Liver (tissue), 9 donors: ENCODE results near the gene EHMT1. TPM values are rescaled to one million over a fixed set of nuclear protein-coding genes. Genes with fewer than 3 reads are reported as not detected.

Source experiments
- DNase-seq: peaks from one replicate; pipeline ENCODE4 v3.0.0-alpha.2; 2017; ENCODE audit warnings: low spot score
- H3K27ac ChIP-seq, 2 donors: one replicate each; pipeline ENCODE4 v1.7.0; 2013; ENCODE audit warnings: inconsistent platforms in 2 of 2, low read length in 2 of 2, control low read depth in 1 of 2, low read depth in 1 of 2, mild to moderate bottlenecking in 1 of 2
- H3K27me3 ChIP-seq, 4 donors: one replicate each; pipeline versions ENCODE4 v1.6.1 to v1.7.0; 2013; ENCODE audit warnings: low read length in 3 of 4, inconsistent platforms in 1 of 4, mild to moderate bottlenecking in 1 of 4, moderate library complexity in 1 of 4; ENCODE audit not compliant: control insufficient read depth in 4 of 4, insufficient read depth in 4 of 4
- H3K36me3 ChIP-seq, 4 donors: one replicate each; pipeline versions ENCODE4 v1.6.1 to v1.7.0; 2013; ENCODE audit warnings: low read length in 3 of 4, mild to moderate bottlenecking in 3 of 4, low read depth in 1 of 4, moderate library complexity in 1 of 4; ENCODE audit not compliant: control insufficient read depth in 4 of 4, insufficient read depth in 3 of 4
- H3K4me1 ChIP-seq, 4 donors: one replicate each; pipeline versions ENCODE4 v1.6.1 to v1.7.0; 2013; ENCODE audit warnings: low read length in 3 of 4, mild to moderate bottlenecking in 3 of 4, moderate library complexity in 1 of 4; ENCODE audit not compliant: control insufficient read depth in 4 of 4, insufficient read depth in 4 of 4
- H3K4me3 ChIP-seq, 3 donors: one replicate each; pipeline versions ENCODE4 v1.6.1 to v1.7.0; 2013; ENCODE audit warnings: low read length in 3 of 3, control low read depth in 1 of 3, low read depth in 1 of 3, mild to moderate bottlenecking in 1 of 3
- H3K9ac ChIP-seq, 2 donors: one replicate each; pipeline ENCODE4 v1.7.0; 2013; ENCODE audit warnings: low read length in 2 of 2, mild to moderate bottlenecking in 2 of 2, moderate library complexity in 2 of 2, control low read depth in 1 of 2, low read depth in 1 of 2
- H3K9me3 ChIP-seq, 4 donors: one replicate each; pipeline versions ENCODE4 v1.6.1 to v1.7.0; 2013; ENCODE audit warnings: low read length in 3 of 4; ENCODE audit not compliant: control insufficient read depth in 4 of 4
- EGR1 ChIP-seq, 2 donors: IDR thresholded peaks; 2 replicates each; pipeline ENCODE4 v1.6.1; 2016 to 2018; ENCODE audit warnings: antibody characterized with exemption in 2 of 2, low read depth in 2 of 2
- FOXA1 ChIP-seq: IDR thresholded peaks from 2 replicates; pipeline ENCODE4 v1.6.1; 2016; ENCODE audit warnings: antibody characterized with exemption
- FOXA2 ChIP-seq: IDR thresholded peaks from 2 replicates; pipeline ENCODE4 v1.6.1; 2016; ENCODE audit warnings: antibody characterized with exemption
- GABPA ChIP-seq, 2 donors: IDR thresholded peaks in 1 of 2; conservative IDR thresholded peaks in 1 of 2; 2 replicates each; pipeline ENCODE4 v1.6.1; 2016; ENCODE audit warnings: antibody characterized with exemption in 2 of 2, mild to moderate bottlenecking in 1 of 2, moderate library complexity in 1 of 2
- HNF4A ChIP-seq, 2 donors: conservative IDR thresholded peaks; 2 replicates each; pipeline ENCODE4 v1.6.1; 2016; ENCODE audit warnings: antibody characterized with exemption in 2 of 2, mild to moderate bottlenecking in 2 of 2
- HNF4G ChIP-seq: IDR thresholded peaks from 2 replicates; pipeline ENCODE4 v1.6.1; 2016; ENCODE audit warnings: antibody characterized with exemption
- JUND ChIP-seq, 2 donors: IDR thresholded peaks; 2 replicates each; pipeline ENCODE4 v1.6.1; 2016; ENCODE audit warnings: antibody characterized with exemption in 2 of 2
- NR2F2 ChIP-seq: IDR thresholded peaks from 2 replicates; pipeline ENCODE4 v1.6.1; 2016; ENCODE audit warnings: antibody characterized with exemption
- RAD21 ChIP-seq, 2 donors: IDR thresholded peaks; 2 replicates each; pipeline ENCODE4 v1.6.1; 2016; ENCODE audit warnings: antibody characterized with exemption in 2 of 2, mild to moderate bottlenecking in 2 of 2
- REST ChIP-seq: IDR thresholded peaks from 2 replicates; pipeline ENCODE4 v1.6.1; 2016; ENCODE audit warnings: antibody characterized with exemption, mild to moderate bottlenecking
- RXRA ChIP-seq, 2 donors: IDR thresholded peaks; 2 replicates each; pipeline ENCODE4 v1.6.1; 2017 to 2018; ENCODE audit warnings: antibody characterized with exemption in 2 of 2, mild to moderate bottlenecking in 1 of 2
- SP1 ChIP-seq: IDR thresholded peaks from 2 replicates; pipeline ENCODE4 v1.6.1; 2018; ENCODE audit warnings: antibody characterized with exemption, mild to moderate bottlenecking
- TAF1 ChIP-seq: conservative IDR thresholded peaks from 2 replicates; pipeline ENCODE4 v1.6.1; 2016; ENCODE audit warnings: antibody characterized with exemption, mild to moderate bottlenecking
- YY1 ChIP-seq: IDR thresholded peaks from 2 replicates; pipeline ENCODE4 v1.6.1; 2016; ENCODE audit warnings: antibody characterized with exemption, mild to moderate bottlenecking
- ZBTB33 ChIP-seq: IDR thresholded peaks from 2 replicates; pipeline ENCODE4 v1.6.1; 2016; ENCODE audit warnings: antibody characterized with exemption
- WGBS: extraction: QIAGEN DNeasy Blood & Tissue Kit; methylation state at CpG from one replicate; pipeline ENCODE4 v1.1.7; 2013; 5-methylcytosine and 5-hydroxymethylcytosine counted together
- polyA plus RNA-seq, 2 donors: library from polyadenylated mRNA; stranded (reverse) in 1 of 2; unstranded in 1 of 2; fragments of 200-250 nt in 1 of 2; fragments of >200 nt in 1 of 2; fragmentation: Nextera tagmentation in 1 of 2; extraction: Ambion mirVana in 1 of 2; gene quantifications; one replicate each; pipeline versions ENCODE4 v1.2.1 to v1.2.3, GENCODE V29; 2013 to 2015
- total RNA-seq, 2 donors: library from RNA; depleted of rRNA; stranded (reverse); fragments of >200 nt; gene quantifications; one replicate each; pipeline ENCODE4 v1.2.3, GENCODE V29; 2014
- TF ChIP-seq, protein P1 (sequence below): IDR thresholded peaks from 2 replicates; pipeline ENCODE4 v1.6.1; 2016; ENCODE audit warnings: antibody characterized with exemption
- TF ChIP-seq, protein P2 (sequence below): fragments of 150-350 bp; IDR thresholded peaks from 2 replicates; pipeline ENCODE4 v1.5.1; 2017; ENCODE audit warnings: improper control_type of control experiment, low read depth, low read length; ENCODE audit not compliant: missing input control
- TF ChIP-seq, protein P3 (sequence below): IDR thresholded peaks from 2 replicates; pipeline ENCODE4 v1.6.1; 2016; ENCODE audit warnings: antibody characterized with exemption
- donor health status: healthy.
- donor health status: healthy.
- donor health status: healthy.
- donor health status: healthy.
- donor health status: healthy.

Gene EHMT1
- total and polyA plus RNA-seq, 4 donors = 16.1 to 48.2 (median 27.3) TPM

- peaks cover 2 to 19% (median 11%) of the 10 kb centered on the region in 4 donors for H3K36me3 ChIP-seq
- H3K27me3 ChIP-seq = no peaks in the 10 kb centered on the region
- peaks cover 7 to 14% (median 10%) of the 10 kb centered on the region in 4 donors for H3K4me1 ChIP-seq
- no peak overlapping the region for H3K9ac ChIP-seq
- TF ChIP-seq, protein P1, sequence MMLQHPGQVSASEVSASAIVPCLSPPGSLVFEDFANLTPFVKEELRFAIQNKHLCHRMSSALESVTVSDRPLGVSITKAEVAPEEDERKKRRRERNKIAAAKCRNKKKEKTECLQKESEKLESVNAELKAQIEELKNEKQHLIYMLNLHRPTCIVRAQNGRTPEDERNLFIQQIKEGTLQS = no peak
- TF ChIP-seq, protein P2, sequence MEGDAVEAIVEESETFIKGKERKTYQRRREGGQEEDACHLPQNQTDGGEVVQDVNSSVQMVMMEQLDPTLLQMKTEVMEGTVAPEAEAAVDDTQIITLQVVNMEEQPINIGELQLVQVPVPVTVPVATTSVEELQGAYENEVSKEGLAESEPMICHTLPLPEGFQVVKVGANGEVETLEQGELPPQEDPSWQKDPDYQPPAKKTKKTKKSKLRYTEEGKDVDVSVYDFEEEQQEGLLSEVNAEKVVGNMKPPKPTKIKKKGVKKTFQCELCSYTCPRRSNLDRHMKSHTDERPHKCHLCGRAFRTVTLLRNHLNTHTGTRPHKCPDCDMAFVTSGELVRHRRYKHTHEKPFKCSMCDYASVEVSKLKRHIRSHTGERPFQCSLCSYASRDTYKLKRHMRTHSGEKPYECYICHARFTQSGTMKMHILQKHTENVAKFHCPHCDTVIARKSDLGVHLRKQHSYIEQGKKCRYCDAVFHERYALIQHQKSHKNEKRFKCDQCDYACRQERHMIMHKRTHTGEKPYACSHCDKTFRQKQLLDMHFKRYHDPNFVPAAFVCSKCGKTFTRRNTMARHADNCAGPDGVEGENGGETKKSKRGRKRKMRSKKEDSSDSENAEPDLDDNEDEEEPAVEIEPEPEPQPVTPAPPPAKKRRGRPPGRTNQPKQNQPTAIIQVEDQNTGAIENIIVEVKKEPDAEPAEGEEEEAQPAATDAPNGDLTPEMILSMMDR = no peak
- no peak for TF ChIP-seq RAD21 (IDR thresholded peaks at IDR 0.05)
- no peak for TF ChIP-seq YY1
- no peak for TF ChIP-seq NR2F2
- no peak for TF ChIP-seq TAF1
- no peak for TF ChIP-seq ZBTB33
- TF ChIP-seq SP1 = no peak
- no peak for TF ChIP-seq FOXA2
- TF ChIP-seq, protein P3, sequence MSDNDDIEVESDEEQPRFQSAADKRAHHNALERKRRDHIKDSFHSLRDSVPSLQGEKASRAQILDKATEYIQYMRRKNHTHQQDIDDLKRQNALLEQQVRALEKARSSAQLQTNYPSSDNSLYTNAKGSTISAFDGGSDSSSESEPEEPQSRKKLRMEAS = no peak
- TF ChIP-seq JUND (IDR thresholded peaks at IDR 0.05) = no peak
- no peak for TF ChIP-seq REST
- no peak for TF ChIP-seq EGR1 (IDR thresholded peaks at IDR 0.05; ENCODE audit: low read depth in 2 of 2)
- TF ChIP-seq GABPA (IDR thresholded peaks at IDR 0.05 in 1 of 2, conservative IDR thresholded peaks at IDR 0.05 in 1 of 2) = no peak
- no peak for TF ChIP-seq RXRA (IDR thresholded peaks at IDR 0.05)
- no peak for TF ChIP-seq FOXA1
- no peak for TF ChIP-seq HNF4A (conservative IDR thresholded peaks at IDR 0.05)
- TF ChIP-seq HNF4G = no peak
- H3K9me3 ChIP-seq = no peaks in the 10 kb centered on the region
- 96% methylated on average over 4 of the region's 4 CpGs for WGBS
- DNase-seq = no peak
- H3K27ac ChIP-seq = no peak overlapping the region
- H3K4me3 ChIP-seq = no peak overlapping the region
These were observed 122.5 kb downstream of the EHMT1 start for GRCh38 chr9:137741330-137741729.
